H1 (cell line): Measurements from ENCODE around the gene VPS13D.

Experiments used
- CTBP2 ChIP-seq: IDR thresholded peaks from 2 replicates; pipeline ENCODE4 v1.7.0; 2011; ENCODE audit warnings: borderline replicate concordance, mild to moderate bottlenecking, moderate library complexity, mixed read lengths, low read length; ENCODE audit not compliant: insufficient read depth, insufficient read length
- CTCF ChIP-seq, 3 experiments: IDR thresholded peaks; 1 replicate in 2 of 3; 2 replicates in 1 of 3; pipeline versions ENCODE4 v1.5.1 to v1.6.1; 2011; ENCODE audit warnings: low read length in 3 of 3, mild to moderate bottlenecking in 3 of 3, inconsistent platforms in 2 of 3, low read depth in 1 of 3, moderate library complexity in 1 of 3; ENCODE audit not compliant: insufficient read depth in 1 of 3; ENCODE audit errors: control extremely low read depth in 1 of 3
- JUN ChIP-seq: IDR thresholded peaks from 2 replicates; pipeline ENCODE4 v1.6.1; 2011; ENCODE audit warnings: low read depth, mild to moderate bottlenecking, improper control_type of control experiment, low read length
- KDM1A ChIP-seq: fragments of 200-600, 300-600 bp; sonication (generic); IDR thresholded peaks from 2 replicates; pipeline ENCODE4 v1.7.1; 2016; ENCODE audit warnings: mild to moderate bottlenecking, low read length, borderline replicate concordance
- POLR2AphosphoS5 ChIP-seq: IDR thresholded peaks from 2 replicates; pipeline ENCODE4 v1.6.1; 2011; ENCODE audit warnings: low read depth, low read length
- RFX5 ChIP-seq: IDR thresholded peaks from 2 replicates; pipeline ENCODE4 v1.6.1; 2011; ENCODE audit warnings: low read depth, low read length, improper control_type of control experiment, borderline replicate concordance
- RXRA ChIP-seq: IDR thresholded peaks from 2 replicates; pipeline ENCODE4 v1.6.1; 2011; ENCODE audit warnings: low read depth, mild to moderate bottlenecking, low read length, moderate library complexity; ENCODE audit not compliant: insufficient read depth
- USF2 ChIP-seq: IDR thresholded peaks from 2 replicates; pipeline ENCODE4 v1.6.1; 2011; ENCODE audit warnings: low read length, improper control_type of control experiment
- YY1 ChIP-seq: IDR thresholded peaks from 2 replicates; pipeline ENCODE4 v1.6.1; 2011; ENCODE audit warnings: low read depth, mild to moderate bottlenecking, low read length
- ZNF274 ChIP-seq: IDR thresholded peaks from 2 replicates; pipeline ENCODE4 v1.7.0; 2012; ENCODE audit warnings: low read length, borderline replicate concordance; ENCODE audit errors: extremely low read depth

DNA sequence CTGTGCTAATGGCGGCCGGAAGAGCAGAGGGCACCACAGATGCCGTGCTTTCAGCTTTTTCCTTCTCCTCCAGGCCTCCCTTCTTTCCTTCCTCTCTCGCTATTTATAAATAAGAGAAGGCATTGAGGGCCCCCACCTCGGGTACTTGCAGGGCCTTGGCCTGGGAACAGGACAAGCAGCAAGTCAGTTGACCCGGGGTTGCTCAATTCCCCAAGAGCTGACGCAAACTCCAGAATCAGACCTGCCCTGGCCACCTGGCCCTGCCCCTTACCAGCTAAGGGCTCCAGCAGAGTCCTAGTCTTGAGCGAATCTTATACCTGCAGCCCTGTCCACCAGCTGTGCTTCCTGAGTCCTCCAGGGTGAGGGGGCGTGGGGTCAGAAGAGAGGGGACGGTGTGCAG, 49.5 kb upstream of the VPS13D start:
- TF ChIP-seq RFX5 (no peak), USF2 (no peak), RXRA (no peak), ZNF274 (no peak), POLR2AphosphoS5 (no peak), CTBP2 (no peak), YY1 (no peak), JUN (no peak), CTCF (IDR thresholded peaks at IDR 0.05; ENCODE audit: control extremely low read depth in 1 of 3, insufficient read depth in 1 of 3, low read depth in 1 of 3, low read length in 3 of 3) (no peak), KDM1A (no peak)
